Ascending aorta (tissue), 2 donors: ENCODE measurements around the gene PTGFRN. TPM values are rescaled to one million over a fixed set of nuclear protein-coding genes. Genes with fewer than 3 reads are reported as not detected.

Experiments
- DNase-seq, 2 donors: peaks; one replicate each; pipeline ENCODE4 v3.0.0-alpha.2; 2019; ENCODE audit warnings: low spot score in 2 of 2
- H3K27ac ChIP-seq, 2 donors: fragments of 200-600 bp; sonication (generic); one replicate each; pipeline ENCODE4 v1.5.1; 2016 to 2017; ENCODE audit warnings: mild to moderate bottlenecking in 1 of 2
- H3K27me3 ChIP-seq: fragments of 200-600 bp; sonication (generic); one replicate; pipeline ENCODE4 v1.5.1; 2017
- H3K36me3 ChIP-seq, 2 donors: fragments of 200-600 bp; sonication (generic); one replicate each; pipeline ENCODE4 v1.5.1; 2016
- H3K4me1 ChIP-seq, 2 donors: fragments of 200-600 bp; sonication (generic); one replicate each; pipeline ENCODE4 v1.5.1; 2016 to 2017; ENCODE audit warnings: mild to moderate bottlenecking in 1 of 2
- H3K4me3 ChIP-seq, 2 donors: fragments of 200-600 bp; sonication (generic); one replicate each; pipeline ENCODE4 v1.5.1; 2016 to 2017; ENCODE audit warnings: mild to moderate bottlenecking in 1 of 2
- H3K9me3 ChIP-seq, 2 donors: fragments of 200-600 bp; sonication (generic); one replicate each; pipeline ENCODE4 v1.5.1; 2016
- intact Hi-C: fragments of 100-400 bp; cut with DNase I; formaldehyde crosslinking; loops from one replicate; pipeline ENCODE4 v1.15.1; 2023
- total RNA-seq: library from RNA; depleted of rRNA; stranded (reverse); fragments of >200 nt; gene quantifications from one replicate; pipeline ENCODE4 v1.1.0, GENCODE V29; 2016
- TF ChIP-seq, protein P1 (sequence below), 3 experiments: fragments of 200-600 bp in 2 of 3; fragments of 450-650 bp in 1 of 3; sonication (generic) in 2 of 3; IDR thresholded peaks; one replicate each; pipeline ENCODE4 v1.5.1; 2016 to 2019; ENCODE audit warnings: antibody characterized with exemption in 3 of 3, mild to moderate bottlenecking in 1 of 3, moderate library complexity in 1 of 3

The PTGFRN gene
- total RNA-seq, 1 donor from 2014 or later, result 11.2 TPM

DNA sequence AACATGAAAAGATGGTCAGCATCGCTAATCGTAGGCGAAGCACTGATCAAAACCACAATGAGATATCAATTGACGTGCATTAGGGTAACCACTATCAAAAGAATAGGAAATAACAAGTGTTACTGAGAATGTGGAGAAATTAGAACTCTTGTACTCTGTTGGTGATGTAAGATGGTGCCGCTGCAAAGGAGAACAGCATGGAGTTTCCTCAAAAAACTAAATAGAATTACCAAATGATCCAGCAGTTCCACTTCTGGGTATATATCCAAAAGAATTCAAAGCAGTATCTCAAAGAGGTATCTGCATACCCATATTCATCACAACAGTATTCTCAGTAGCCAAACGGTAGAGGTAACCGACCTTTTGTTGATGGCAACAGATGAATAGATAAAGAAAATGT is 83.6 kb downstream of the PTGFRN start:
- DNase-seq, result no peak
- intact Hi-C loops, result no loop called here
- Histone ChIP-seq H3K4me1 (peaks cover 0 to 10% of the 10 kb centered on the region in 2 donors), H3K27ac (no peak overlapping the region), H3K36me3 (no peaks in the 10 kb centered on the region), H3K27me3 (no peaks in the 10 kb centered on the region), H3K9me3 (no peaks in the 10 kb centered on the region), H3K4me3 (no peak overlapping the region)
- TF ChIP-seq, protein P1, sequence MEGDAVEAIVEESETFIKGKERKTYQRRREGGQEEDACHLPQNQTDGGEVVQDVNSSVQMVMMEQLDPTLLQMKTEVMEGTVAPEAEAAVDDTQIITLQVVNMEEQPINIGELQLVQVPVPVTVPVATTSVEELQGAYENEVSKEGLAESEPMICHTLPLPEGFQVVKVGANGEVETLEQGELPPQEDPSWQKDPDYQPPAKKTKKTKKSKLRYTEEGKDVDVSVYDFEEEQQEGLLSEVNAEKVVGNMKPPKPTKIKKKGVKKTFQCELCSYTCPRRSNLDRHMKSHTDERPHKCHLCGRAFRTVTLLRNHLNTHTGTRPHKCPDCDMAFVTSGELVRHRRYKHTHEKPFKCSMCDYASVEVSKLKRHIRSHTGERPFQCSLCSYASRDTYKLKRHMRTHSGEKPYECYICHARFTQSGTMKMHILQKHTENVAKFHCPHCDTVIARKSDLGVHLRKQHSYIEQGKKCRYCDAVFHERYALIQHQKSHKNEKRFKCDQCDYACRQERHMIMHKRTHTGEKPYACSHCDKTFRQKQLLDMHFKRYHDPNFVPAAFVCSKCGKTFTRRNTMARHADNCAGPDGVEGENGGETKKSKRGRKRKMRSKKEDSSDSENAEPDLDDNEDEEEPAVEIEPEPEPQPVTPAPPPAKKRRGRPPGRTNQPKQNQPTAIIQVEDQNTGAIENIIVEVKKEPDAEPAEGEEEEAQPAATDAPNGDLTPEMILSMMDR (IDR thresholded peaks at IDR 0.05), result no peak

DNA sequence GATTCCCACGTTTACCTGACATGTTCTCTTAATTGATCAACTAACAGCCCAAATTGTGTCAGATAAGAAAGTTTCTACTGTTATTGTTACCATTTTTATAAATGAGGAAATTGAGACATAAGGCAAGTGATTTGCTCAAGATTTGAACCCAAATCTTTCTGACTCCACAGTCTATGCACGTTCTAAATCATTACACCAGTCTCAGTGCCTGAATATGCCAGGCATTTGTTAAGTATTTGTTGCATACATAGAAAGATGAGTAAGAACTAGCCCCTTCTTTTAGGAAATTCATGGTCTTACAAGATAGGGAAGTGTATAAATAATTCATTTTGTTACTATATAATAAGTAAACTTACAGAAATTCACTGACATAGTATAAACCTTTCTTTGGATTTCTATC is 84.7 kb downstream of the PTGFRN start:
- TF ChIP-seq, protein P1 (IDR thresholded peaks at IDR 0.05), result no peak
- Histone ChIP-seq H3K4me3 (no peak overlapping the region), H3K36me3 (no peaks in the 10 kb centered on the region), H3K27ac (no peak overlapping the region), H3K9me3 (no peaks in the 10 kb centered on the region), H3K4me1 (peaks cover 0 to 10% of the 10 kb centered on the region in 2 donors), H3K27me3 (no peaks in the 10 kb centered on the region)
- DNase-seq, result no peak
- intact Hi-C loops, result no loop called here

DNA sequence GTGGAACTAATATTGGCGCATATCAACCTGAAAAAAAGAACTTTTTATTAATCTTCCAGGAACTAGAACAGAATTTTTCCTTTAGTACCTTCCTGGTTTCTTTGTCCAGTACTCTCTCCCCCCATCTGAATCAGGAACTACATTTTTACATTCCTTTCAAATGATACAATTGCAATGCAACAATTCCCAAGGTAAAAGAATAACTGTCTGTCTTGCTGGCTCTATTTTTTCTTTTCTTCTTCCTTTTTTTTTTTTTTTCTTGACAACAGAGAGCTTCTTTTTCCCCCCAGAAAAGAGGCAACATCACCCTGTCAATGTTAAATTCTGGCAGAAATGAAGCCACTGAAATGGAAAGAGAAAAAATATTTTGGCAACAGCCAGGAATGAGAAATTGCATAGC is 87.3 kb downstream of the PTGFRN start:
- intact Hi-C loops, result no loop called here
- Histone ChIP-seq H3K36me3 (no peaks in the 10 kb centered on the region), H3K9me3 (no peaks in the 10 kb centered on the region), H3K27me3 (no peaks in the 10 kb centered on the region), H3K27ac (no peak overlapping the region), H3K4me1 (no peaks in the 10 kb centered on the region), H3K4me3 (no peak overlapping the region)
- no peak for DNase-seq
- TF ChIP-seq, protein P1 (IDR thresholded peaks at IDR 0.05), result no peak

DNA sequence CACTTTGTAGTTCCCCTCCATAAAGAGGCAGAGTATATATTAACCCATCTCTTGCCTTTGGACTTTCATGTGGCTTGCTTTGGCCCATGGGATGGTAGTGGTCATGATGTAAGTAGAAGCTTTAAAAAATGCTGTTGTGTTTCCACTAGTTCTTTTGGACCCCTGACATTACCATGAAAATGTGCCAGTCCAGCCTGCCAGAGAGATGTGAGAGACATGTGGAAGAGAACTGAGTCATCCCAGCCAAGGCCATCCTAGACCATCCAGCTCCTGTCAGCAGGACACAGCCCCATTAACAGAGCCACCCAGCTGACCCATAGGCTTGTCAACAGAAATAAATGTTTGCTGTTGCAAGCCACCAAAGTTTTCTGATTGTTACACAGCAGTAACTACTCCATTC is 87.9 kb downstream of the PTGFRN start:
- TF ChIP-seq, protein P1 (IDR thresholded peaks at IDR 0.05), result no peak

DNA sequence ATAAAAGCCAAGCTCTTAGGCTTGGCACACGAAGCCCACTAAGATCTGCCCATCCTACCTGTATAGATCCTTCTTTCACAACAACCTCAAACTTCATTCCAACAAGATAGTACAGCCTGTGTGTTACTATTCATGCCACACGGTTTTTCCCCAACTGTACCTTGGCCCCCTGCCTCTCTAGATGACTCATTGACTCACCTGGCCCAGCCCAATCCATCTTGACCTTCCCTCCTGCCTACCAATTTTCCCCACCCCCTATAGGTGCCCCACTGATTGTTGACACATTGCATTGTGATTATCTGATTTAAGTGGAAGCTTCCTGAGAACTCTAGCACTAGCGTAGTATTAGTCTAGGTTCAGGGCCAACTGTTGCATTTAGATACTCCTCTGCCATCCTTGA is 89.9 kb downstream of the PTGFRN start:
- Histone ChIP-seq H3K27ac (no peak overlapping the region), H3K27me3 (no peaks in the 10 kb centered on the region), H3K9me3 (no peaks in the 10 kb centered on the region), H3K4me1 (no peaks in the 10 kb centered on the region), H3K36me3 (no peaks in the 10 kb centered on the region), H3K4me3 (no peak overlapping the region)
- intact Hi-C loops, result no loop called here
- DNase-seq, result no peak
- TF ChIP-seq, protein P1 (IDR thresholded peaks at IDR 0.05), result no peak

More for the DNA sequence above, 87.9 kb downstream of the PTGFRN start:
- intact Hi-C loops, result no loop called here
- Histone ChIP-seq H3K4me3 (no peak overlapping the region), H3K4me1 (no peaks in the 10 kb centered on the region), H3K27me3 (no peaks in the 10 kb centered on the region), H3K9me3 (no peaks in the 10 kb centered on the region), H3K36me3 (no peaks in the 10 kb centered on the region), H3K27ac (no peak overlapping the region)
- no peak for DNase-seq

DNA sequence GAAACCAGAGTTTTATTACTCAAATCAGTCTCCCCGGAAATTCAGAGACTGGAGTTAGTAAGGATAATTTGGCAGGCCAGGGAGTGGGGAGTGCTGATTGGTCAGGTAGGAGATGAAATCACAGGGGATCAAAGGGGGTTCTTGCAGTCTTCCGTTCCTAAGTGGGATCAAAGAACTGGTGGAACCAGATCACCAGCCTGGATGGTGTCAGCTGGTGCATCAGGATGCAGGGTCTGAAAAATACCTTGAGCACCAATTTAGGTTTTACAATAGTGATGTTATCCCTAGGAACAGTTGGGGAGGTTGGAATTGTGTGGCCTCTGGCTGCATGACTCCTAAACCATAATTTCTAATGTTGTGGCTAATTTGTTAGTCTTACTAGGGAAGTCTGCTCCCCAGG is 90.4 kb downstream of the PTGFRN start:
- no peaks in the 10 kb centered on the region for H3K27me3 ChIP-seq
- no peaks in the 10 kb centered on the region for H3K4me1 ChIP-seq
- TF ChIP-seq, protein P1 (IDR thresholded peaks at IDR 0.05), result no peak
- H3K27ac ChIP-seq, result no peak overlapping the region
- no peak for DNase-seq
- intact Hi-C loops, result no loop called here
- no peaks in the 10 kb centered on the region for H3K36me3 ChIP-seq
- no peak overlapping the region for H3K4me3 ChIP-seq
- no peaks in the 10 kb centered on the region for H3K9me3 ChIP-seq
